ENCODE measurements around the gene CORO2B. TPM values are rescaled to one million over a fixed set of nuclear protein-coding genes. Genes with fewer than 3 reads are reported as not detected.

The CORO2B gene
- total RNA-seq, 1 experiment from 2014 or later: 3.8 TPM

DNA sequence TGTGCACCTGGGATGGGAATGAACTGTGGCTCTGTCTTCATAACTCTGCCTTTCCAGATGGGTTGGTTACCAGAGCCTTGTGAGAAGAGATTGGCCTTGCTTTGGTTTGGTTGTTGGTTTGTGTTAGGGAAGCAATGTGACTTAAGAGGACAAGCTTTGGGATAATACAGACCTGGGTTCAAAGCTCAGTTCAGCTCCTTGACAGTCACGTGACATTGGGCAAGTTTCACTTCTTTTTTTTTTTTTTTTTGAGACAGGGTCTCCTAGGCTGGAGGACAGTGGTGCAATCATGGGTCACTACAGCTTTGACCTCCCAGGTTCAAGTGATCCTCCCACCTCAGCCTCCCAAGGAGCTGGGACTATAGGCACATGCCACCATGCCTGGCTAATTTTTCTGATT lies 42.7 kb downstream of the CORO2B start:
- TF ChIP-seq, protein P1, sequence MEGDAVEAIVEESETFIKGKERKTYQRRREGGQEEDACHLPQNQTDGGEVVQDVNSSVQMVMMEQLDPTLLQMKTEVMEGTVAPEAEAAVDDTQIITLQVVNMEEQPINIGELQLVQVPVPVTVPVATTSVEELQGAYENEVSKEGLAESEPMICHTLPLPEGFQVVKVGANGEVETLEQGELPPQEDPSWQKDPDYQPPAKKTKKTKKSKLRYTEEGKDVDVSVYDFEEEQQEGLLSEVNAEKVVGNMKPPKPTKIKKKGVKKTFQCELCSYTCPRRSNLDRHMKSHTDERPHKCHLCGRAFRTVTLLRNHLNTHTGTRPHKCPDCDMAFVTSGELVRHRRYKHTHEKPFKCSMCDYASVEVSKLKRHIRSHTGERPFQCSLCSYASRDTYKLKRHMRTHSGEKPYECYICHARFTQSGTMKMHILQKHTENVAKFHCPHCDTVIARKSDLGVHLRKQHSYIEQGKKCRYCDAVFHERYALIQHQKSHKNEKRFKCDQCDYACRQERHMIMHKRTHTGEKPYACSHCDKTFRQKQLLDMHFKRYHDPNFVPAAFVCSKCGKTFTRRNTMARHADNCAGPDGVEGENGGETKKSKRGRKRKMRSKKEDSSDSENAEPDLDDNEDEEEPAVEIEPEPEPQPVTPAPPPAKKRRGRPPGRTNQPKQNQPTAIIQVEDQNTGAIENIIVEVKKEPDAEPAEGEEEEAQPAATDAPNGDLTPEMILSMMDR (conservative IDR thresholded peaks at IDR 0.05; ENCODE audit: low read depth, low read length): no peak
- no peak for TF ChIP-seq EZH2 (IDR thresholded peaks at IDR 0.05; ENCODE audit: borderline replicate concordance, low read depth, low read length, poor library complexity, severe bottlenecking)
- Histone ChIP-seq H3K27me3 (replicated peaks; ENCODE audit: insufficient read depth, low read depth, low read length, poor library complexity) (no peaks in the 10 kb centered on the region), H3K4me1 (ENCODE audit: insufficient read depth, low read length, poor library complexity, severe bottlenecking) (peaks cover 52% of the 10 kb centered on the region), H3K27ac (ENCODE audit: low read depth, low read length, poor library complexity, severe bottlenecking) (peak overlapping the region; percentile 81), H3K4me3 (ENCODE audit: low read depth, low read length, poor library complexity, severe bottlenecking) (no peak overlapping the region), H3K9me3 (ENCODE audit: low read depth, low read length, poor library complexity, severe bottlenecking) (no peaks in the 10 kb centered on the region), H3K36me3 (ENCODE audit: insufficient read depth, low read length, poor library complexity, severe bottlenecking) (no peaks in the 10 kb centered on the region)
- POLR2A ChIA-PET (ENCODE audit: low non-redundant PET): interaction anchor here (0.6 kb wide), 1 partner anchor 100 kb away, joined by 4 read pairs; no protein-coding TSS in a partner anchor
- BruUV-seq (replicated peaks): no TSS peak
- DNase-seq (ENCODE audit: low spot score): no peak
- CTCF ChIA-PET: interaction anchor here (0.6 to 1.2 kb wide), 3 partner anchors 28 to 52 kb away, joined by 3 to 7 read pairs (median 3); no protein-coding TSS in a partner anchor
- intact Hi-C loops (cut with micrococcal nuclease; ENCODE audit: unreplicated experiment): no loop called here

DNA sequence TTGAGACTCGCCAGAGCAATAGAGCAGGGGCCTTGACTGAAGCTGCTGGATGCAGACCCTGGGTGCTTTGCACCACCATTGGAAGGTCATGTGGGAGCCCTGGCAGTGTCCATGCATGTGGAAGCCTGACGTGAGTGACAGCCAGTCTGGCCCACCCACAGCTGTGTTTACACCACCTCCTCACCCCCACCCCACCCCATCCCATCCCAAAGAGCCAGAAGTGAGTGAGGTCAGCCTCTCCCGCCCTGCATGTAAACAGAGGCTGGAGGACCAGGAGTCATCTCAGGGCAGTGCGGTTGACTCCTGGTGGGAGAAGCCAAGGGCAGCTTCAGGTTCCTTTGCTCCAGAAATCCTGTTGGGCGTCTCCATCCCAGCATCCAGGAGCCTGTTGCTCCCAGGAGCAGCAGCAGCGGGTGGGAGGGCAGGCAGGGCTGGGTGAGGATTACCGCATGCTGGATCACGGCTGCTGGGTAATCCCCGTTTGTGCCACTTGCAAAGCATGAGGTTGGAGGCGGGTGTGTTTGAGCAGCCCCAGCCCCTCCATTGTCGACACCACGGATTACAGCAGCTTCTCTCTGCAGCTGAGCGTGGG lies 44.6 kb downstream of the CORO2B start:
- BruUV-seq (replicated peaks): no TSS peak
- intact Hi-C loops (cut with micrococcal nuclease; ENCODE audit: unreplicated experiment): no loop called here
- POLR2A ChIA-PET (ENCODE audit: low non-redundant PET): no interaction called here
- Histone ChIP-seq H3K27ac (ENCODE audit: low read depth, low read length, poor library complexity, severe bottlenecking) (no peak overlapping the region), H3K4me1 (ENCODE audit: insufficient read depth, low read length, poor library complexity, severe bottlenecking) (peaks cover 41% of the 10 kb centered on the region), H3K4me3 (ENCODE audit: low read depth, low read length, poor library complexity, severe bottlenecking) (no peak overlapping the region), H3K9me3 (ENCODE audit: low read depth, low read length, poor library complexity, severe bottlenecking) (no peaks in the 10 kb centered on the region), H3K27me3 (replicated peaks; ENCODE audit: insufficient read depth, low read depth, low read length, poor library complexity) (no peaks in the 10 kb centered on the region), H3K36me3 (ENCODE audit: insufficient read depth, low read length, poor library complexity, severe bottlenecking) (no peaks in the 10 kb centered on the region)
- no peak for TF ChIP-seq EZH2 (IDR thresholded peaks at IDR 0.05; ENCODE audit: borderline replicate concordance, low read depth, low read length, poor library complexity, severe bottlenecking)
- TF ChIP-seq, protein P1 (conservative IDR thresholded peaks at IDR 0.05; ENCODE audit: low read depth, low read length): no peak
- no peak for DNase-seq (ENCODE audit: low spot score)
- CTCF ChIA-PET: no interaction called here

DNA sequence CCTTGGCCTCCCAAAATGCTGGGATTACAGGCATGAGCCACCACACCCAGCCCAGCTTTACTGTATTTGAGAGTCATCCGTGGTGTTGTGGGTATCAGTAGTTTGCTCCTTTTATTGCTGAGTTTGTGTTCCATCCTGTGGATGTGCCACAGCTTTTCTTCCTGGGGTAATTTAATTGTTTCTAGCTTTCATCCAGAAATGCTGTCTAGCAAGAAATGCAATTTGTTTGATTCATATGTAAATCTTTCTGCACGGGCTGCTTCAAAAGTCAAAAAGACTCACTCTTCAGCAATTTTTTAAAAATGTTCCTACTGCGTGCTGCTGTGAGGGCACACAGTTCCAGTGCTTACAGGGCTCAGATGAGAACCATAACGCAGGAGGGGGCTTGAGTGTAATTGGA lies 47.1 kb downstream of the CORO2B start:
- TF ChIP-seq, protein P1 (conservative IDR thresholded peaks at IDR 0.05; ENCODE audit: low read depth, low read length): no peak
- TF ChIP-seq EZH2 (IDR thresholded peaks at IDR 0.05; ENCODE audit: borderline replicate concordance, low read depth, low read length, poor library complexity, severe bottlenecking): no peak
- no TSS peak for BruUV-seq (replicated peaks)
- Histone ChIP-seq H3K27me3 (replicated peaks; ENCODE audit: insufficient read depth, low read depth, low read length, poor library complexity) (no peaks in the 10 kb centered on the region), H3K4me1 (ENCODE audit: insufficient read depth, low read length, poor library complexity, severe bottlenecking) (peaks cover 24% of the 10 kb centered on the region), H3K9me3 (ENCODE audit: low read depth, low read length, poor library complexity, severe bottlenecking) (no peaks in the 10 kb centered on the region), H3K27ac (ENCODE audit: low read depth, low read length, poor library complexity, severe bottlenecking) (no peak overlapping the region), H3K36me3 (ENCODE audit: insufficient read depth, low read length, poor library complexity, severe bottlenecking) (no peaks in the 10 kb centered on the region), H3K4me3 (ENCODE audit: low read depth, low read length, poor library complexity, severe bottlenecking) (no peak overlapping the region)
- intact Hi-C loops (cut with micrococcal nuclease; ENCODE audit: unreplicated experiment): no loop called here
- POLR2A ChIA-PET (ENCODE audit: low non-redundant PET): no interaction called here
- peak; percentile 41 for DNase-seq (ENCODE audit: low spot score)
- CTCF ChIA-PET: no interaction called here

Data from A673 (cell line).